Measurements from ENCODE around the gene ALDH4A1.
A peak's percentile ranks its signal among the peaks of the same experiment; 100 is the strongest.

DNA sequence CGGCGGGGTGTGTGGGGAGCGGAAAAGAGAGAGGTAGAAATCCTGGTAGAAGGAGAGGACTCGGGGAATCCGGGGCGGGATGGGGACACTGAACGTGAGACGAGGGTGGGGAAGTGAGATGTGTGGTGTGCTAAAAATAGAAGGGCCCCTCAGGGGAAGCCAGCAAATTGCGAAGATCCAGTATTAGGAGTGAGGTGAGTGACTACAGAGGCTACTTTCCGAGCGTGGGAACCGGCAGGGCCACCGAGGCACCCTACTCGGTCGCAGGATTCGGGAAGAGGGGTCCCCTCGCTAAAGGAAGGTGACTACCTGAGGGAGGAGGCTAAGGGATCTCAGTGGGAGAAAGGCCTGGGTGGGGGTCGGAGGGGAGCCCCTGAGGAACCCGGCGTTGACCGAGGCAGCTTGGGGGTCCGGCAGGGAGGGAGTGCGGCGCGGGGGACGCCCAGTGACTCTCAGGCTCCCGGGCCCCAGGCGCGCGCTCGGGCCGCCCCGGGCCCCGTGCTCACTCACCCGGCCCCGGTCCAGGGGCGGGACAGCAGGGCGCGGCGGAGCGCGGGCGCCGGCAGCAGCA, 318 bp downstream of the ALDH4A1 start:
- TF ChIP-seq, protein P1, sequence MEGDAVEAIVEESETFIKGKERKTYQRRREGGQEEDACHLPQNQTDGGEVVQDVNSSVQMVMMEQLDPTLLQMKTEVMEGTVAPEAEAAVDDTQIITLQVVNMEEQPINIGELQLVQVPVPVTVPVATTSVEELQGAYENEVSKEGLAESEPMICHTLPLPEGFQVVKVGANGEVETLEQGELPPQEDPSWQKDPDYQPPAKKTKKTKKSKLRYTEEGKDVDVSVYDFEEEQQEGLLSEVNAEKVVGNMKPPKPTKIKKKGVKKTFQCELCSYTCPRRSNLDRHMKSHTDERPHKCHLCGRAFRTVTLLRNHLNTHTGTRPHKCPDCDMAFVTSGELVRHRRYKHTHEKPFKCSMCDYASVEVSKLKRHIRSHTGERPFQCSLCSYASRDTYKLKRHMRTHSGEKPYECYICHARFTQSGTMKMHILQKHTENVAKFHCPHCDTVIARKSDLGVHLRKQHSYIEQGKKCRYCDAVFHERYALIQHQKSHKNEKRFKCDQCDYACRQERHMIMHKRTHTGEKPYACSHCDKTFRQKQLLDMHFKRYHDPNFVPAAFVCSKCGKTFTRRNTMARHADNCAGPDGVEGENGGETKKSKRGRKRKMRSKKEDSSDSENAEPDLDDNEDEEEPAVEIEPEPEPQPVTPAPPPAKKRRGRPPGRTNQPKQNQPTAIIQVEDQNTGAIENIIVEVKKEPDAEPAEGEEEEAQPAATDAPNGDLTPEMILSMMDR (IDR thresholded peaks at IDR 0.05) = no peak
- peak in 1 of 2 donors; percentile 63 for TF ChIP-seq POLR2A (IDR thresholded peaks at IDR 0.05)

Measured in adrenal gland (tissue), 5 donors.